NCI-H1105 treated with DMSO at 0.1 percent for 48 hours (cell line): ENCODE measurements around the gene ALKAL2.

Experiments
- DNase-seq: peaks from one replicate; lab custom pipeline; 2025; lab: John Stamatoyannopoulos, UW

Gene ALKAL2

GRCh38 chr2:270861-271260 lies 17.0 kb downstream of the ALKAL2 start:
- DNase-seq, result no peak

GRCh38 chr2:269356-270030 lies 18.4 kb downstream of the ALKAL2 start:
- no peak for DNase-seq

GRCh38 chr2:268323-268722 lies 19.6 kb downstream of the ALKAL2 start:
- no peak for DNase-seq

- DNase-seq, result peak; percentile 93
Measured at GRCh38 chr2:264493-265468, 23.1 kb downstream of the ALKAL2 start, which contains the start of gene ACP1. Gene ACP1 (plus strand): TSS chr2:264947. CDS start chr2:264965, 18 bp downstream.

- peak; percentile 23 for DNase-seq
Measured at GRCh38 chr2:263774-264492, 24.0 kb downstream of the ALKAL2 start, which contains the start of gene SH3YL1. Gene SH3YL1 (minus strand): TSS chr2:264032. CDS start chr2:263984, 48 bp downstream.

GRCh38 chr2:263022-263738 lies 24.7 kb downstream of the ALKAL2 start:
- DNase-seq, result no peak

- no peak for DNase-seq
Measured at GRCh38 chr2:262117-262516, 25.8 kb downstream of the ALKAL2 start.

- DNase-seq, result no peak
Measured at GRCh38 chr2:260507-261161, 27.3 kb downstream of the ALKAL2 start.

- no peak for DNase-seq
Measured at GRCh38 chr2:259789-260331, 28.0 kb downstream of the ALKAL2 start.

GRCh38 chr2:258933-259332 lies 29.0 kb downstream of the ALKAL2 start:
- DNase-seq, result no peak

- no peak for DNase-seq
Measured at GRCh38 chr2:257842-258241, 30.0 kb downstream of the ALKAL2 start.

GRCh38 chr2:257429-257828 lies 30.5 kb downstream of the ALKAL2 start:
- no peak for DNase-seq

- DNase-seq, result no peak
Measured at GRCh38 chr2:256094-256493, 31.8 kb downstream of the ALKAL2 start.

GRCh38 chr2:255195-255594 lies 32.7 kb downstream of the ALKAL2 start:
- no peak for DNase-seq

GRCh38 chr2:254241-254640 lies 33.6 kb downstream of the ALKAL2 start:
- DNase-seq, result no peak

- DNase-seq, result no peak
Measured at GRCh38 chr2:253202-253638, 34.7 kb downstream of the ALKAL2 start.

- no peak for DNase-seq
Measured at GRCh38 chr2:252001-252602, 35.8 kb downstream of the ALKAL2 start.

- DNase-seq, result no peak
Measured at GRCh38 chr2:249538-250042, 38.3 kb downstream of the ALKAL2 start.

- no peak for DNase-seq
Measured at GRCh38 chr2:248724-249123, 39.2 kb downstream of the ALKAL2 start.
